GM23338 (cell line): ENCODE results near the gene THSD4.
A peak's percentile ranks its signal among the peaks of the same experiment; 100 is the strongest.

Source experiments
- EZH2 ChIP-seq: fragments of 200-600 bp; sonication (generic); IDR thresholded peaks from one replicate; pipeline ENCODE4 v1.8.0; 2017; ENCODE audit warnings: antibody characterized with exemption, mild to moderate bottlenecking, low read depth; ENCODE audit not compliant: unreplicated experiment
- EZH2phosphoT487 ChIP-seq: fragments of 200-600 bp; sonication (generic); IDR thresholded peaks from one replicate; pipeline ENCODE4 v1.8.1; 2018; ENCODE audit warnings: antibody characterized with exemption; ENCODE audit not compliant: unreplicated experiment
- POLR2AphosphoS5 ChIP-seq: IDR thresholded peaks from 2 replicates; pipeline ENCODE4 v1.6.1; 2016; ENCODE audit warnings: antibody characterized with exemption, low read depth
- TF ChIP-seq, protein P1 (sequence below), 2 experiments: fragments of 200-600 bp in 1 of 2; sonication (generic) in 1 of 2; conservative IDR thresholded peaks; 2 replicates each; pipeline versions ENCODE4 v1.5.1 to v1.6.1; 2016 to 2017; ENCODE audit warnings: antibody characterized with exemption in 2 of 2, low read depth in 2 of 2, mild to moderate bottlenecking in 2 of 2, moderate library complexity in 1 of 2
- TF ChIP-seq, protein P2 (sequence below): IDR thresholded peaks from one replicate; pipeline ENCODE4 v1.6.1; 2018; ENCODE audit warnings: antibody characterized with exemption; ENCODE audit not compliant: unreplicated experiment

DNA sequence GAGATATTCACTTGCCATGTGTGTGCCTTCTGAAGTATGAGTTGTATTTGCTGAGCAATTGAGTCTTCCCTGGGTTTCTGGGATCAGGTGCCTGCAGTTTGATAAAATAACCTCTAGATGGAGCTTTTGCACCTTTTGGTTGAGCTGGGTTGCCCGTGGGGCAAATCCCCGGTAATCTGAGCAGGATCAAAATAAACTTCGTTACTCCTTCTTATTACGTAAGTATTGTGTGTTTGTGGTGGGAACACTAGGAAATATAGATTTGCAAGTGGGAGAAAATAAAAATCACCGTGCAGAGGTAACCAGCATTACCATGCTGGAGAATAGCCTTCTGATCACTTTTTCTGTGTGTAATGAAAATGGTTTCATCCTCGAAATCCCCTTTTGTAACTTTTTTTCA, 417.7 kb downstream of the THSD4 start:
- TF ChIP-seq, protein P1, sequence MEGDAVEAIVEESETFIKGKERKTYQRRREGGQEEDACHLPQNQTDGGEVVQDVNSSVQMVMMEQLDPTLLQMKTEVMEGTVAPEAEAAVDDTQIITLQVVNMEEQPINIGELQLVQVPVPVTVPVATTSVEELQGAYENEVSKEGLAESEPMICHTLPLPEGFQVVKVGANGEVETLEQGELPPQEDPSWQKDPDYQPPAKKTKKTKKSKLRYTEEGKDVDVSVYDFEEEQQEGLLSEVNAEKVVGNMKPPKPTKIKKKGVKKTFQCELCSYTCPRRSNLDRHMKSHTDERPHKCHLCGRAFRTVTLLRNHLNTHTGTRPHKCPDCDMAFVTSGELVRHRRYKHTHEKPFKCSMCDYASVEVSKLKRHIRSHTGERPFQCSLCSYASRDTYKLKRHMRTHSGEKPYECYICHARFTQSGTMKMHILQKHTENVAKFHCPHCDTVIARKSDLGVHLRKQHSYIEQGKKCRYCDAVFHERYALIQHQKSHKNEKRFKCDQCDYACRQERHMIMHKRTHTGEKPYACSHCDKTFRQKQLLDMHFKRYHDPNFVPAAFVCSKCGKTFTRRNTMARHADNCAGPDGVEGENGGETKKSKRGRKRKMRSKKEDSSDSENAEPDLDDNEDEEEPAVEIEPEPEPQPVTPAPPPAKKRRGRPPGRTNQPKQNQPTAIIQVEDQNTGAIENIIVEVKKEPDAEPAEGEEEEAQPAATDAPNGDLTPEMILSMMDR (conservative IDR thresholded peaks at IDR 0.05; ENCODE audit: low read depth in 2 of 2): peak; percentile 81 to 94
- TF ChIP-seq EZH2: no peak
- no peak for TF ChIP-seq POLR2AphosphoS5
- TF ChIP-seq, protein P2, sequence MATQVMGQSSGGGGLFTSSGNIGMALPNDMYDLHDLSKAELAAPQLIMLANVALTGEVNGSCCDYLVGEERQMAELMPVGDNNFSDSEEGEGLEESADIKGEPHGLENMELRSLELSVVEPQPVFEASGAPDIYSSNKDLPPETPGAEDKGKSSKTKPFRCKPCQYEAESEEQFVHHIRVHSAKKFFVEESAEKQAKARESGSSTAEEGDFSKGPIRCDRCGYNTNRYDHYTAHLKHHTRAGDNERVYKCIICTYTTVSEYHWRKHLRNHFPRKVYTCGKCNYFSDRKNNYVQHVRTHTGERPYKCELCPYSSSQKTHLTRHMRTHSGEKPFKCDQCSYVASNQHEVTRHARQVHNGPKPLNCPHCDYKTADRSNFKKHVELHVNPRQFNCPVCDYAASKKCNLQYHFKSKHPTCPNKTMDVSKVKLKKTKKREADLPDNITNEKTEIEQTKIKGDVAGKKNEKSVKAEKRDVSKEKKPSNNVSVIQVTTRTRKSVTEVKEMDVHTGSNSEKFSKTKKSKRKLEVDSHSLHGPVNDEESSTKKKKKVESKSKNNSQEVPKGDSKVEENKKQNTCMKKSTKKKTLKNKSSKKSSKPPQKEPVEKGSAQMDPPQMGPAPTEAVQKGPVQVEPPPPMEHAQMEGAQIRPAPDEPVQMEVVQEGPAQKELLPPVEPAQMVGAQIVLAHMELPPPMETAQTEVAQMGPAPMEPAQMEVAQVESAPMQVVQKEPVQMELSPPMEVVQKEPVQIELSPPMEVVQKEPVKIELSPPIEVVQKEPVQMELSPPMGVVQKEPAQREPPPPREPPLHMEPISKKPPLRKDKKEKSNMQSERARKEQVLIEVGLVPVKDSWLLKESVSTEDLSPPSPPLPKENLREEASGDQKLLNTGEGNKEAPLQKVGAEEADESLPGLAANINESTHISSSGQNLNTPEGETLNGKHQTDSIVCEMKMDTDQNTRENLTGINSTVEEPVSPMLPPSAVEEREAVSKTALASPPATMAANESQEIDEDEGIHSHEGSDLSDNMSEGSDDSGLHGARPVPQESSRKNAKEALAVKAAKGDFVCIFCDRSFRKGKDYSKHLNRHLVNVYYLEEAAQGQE: no peak
- no peak for TF ChIP-seq EZH2phosphoT487
